PC-9 (cell line): Measurements from ENCODE around the gene TUFT1. TPM values are rescaled to one million over a fixed set of nuclear protein-coding genes. Genes with fewer than 3 reads are reported as not detected.

Experiments used
- BruUV-seq: library from RNA; stranded (reverse); fragments of 400-500 nt; replicated peaks from 2 replicates; lab custom pipeline; 2021; lab: Mats Ljungman, UMichigan
- CTCF ChIA-PET: fragments of 300-600 bp; sonication (Branson Sonifier 250); formaldehyde crosslinking; loops from one replicate; lab custom pipeline; 2022; ENCODE audit warnings: antibody characterized with exemption; lab: Charles Lee
- POLR2A ChIA-PET: fragments of 300-600 bp; sonication (Branson Sonifier 250); formaldehyde crosslinking; loops from one replicate; lab custom pipeline; 2022; ENCODE audit warnings: antibody characterized with exemption; ENCODE audit not compliant: unreplicated experiment; lab: Charles Lee
- DNase-seq, 2 experiments: peaks; one replicate each; pipeline versions ENCODE4 v3.0.0 to v3.0.0-alpha.2; 2015 to 2022; ENCODE audit warnings: mixed read lengths in 1 of 2
- H2AFZ ChIP-seq: fragments of 200-600 bp; sonication (generic); 2 replicates; pipeline ENCODE4 v1.8.1; 2017; ENCODE audit warnings: antibody characterized with exemption
- H3F3A ChIP-seq: fragments of 200-600 bp; sonication (generic); 2 replicates; pipeline ENCODE4 v1.8.1; 2017; ENCODE audit warnings: antibody characterized with exemption, mild to moderate bottlenecking, low read depth; ENCODE audit not compliant: insufficient read depth
- H3K27ac ChIP-seq: fragments of 200-600 bp; sonication (generic); 2 replicates; pipeline ENCODE4 v1.6.1; 2016; ENCODE audit warnings: mixed run types
- H3K27me3 ChIP-seq: fragments of 200-600 bp; sonication (generic); 2 replicates; pipeline ENCODE4 v1.6.1; 2016; ENCODE audit warnings: low read depth, mixed run types; ENCODE audit not compliant: insufficient read depth
- H3K36me3 ChIP-seq: fragments of 200-600 bp; sonication (generic); 2 replicates; pipeline ENCODE4 v1.6.1; 2016; ENCODE audit warnings: low read depth, mixed run types
- H3K4me1 ChIP-seq: fragments of 200-600 bp; sonication (generic); replicated peaks from 2 replicates; pipeline ENCODE4 v1.6.1; 2016; ENCODE audit warnings: mixed run types; ENCODE audit not compliant: insufficient read depth
- H3K4me2 ChIP-seq: fragments of 200-600 bp; sonication (generic); 2 replicates; pipeline ENCODE4 v1.6.1; 2017; ENCODE audit warnings: mixed run types
- H3K4me3 ChIP-seq: fragments of 200-600 bp; sonication (generic); 2 replicates; pipeline ENCODE4 v1.6.1; 2016; ENCODE audit warnings: mixed run types
- H3K79me2 ChIP-seq: fragments of 200-600 bp; sonication (generic); 2 replicates; pipeline ENCODE4 v1.6.1; 2017; ENCODE audit warnings: low read depth, mixed run types
- H3K9me2 ChIP-seq: fragments of 200-600 bp; sonication (generic); 2 replicates; pipeline ENCODE4 v1.8.1; 2017; ENCODE audit warnings: mild to moderate bottlenecking; ENCODE audit not compliant: insufficient read depth
- H3K9me3 ChIP-seq: fragments of 200-600 bp; sonication (generic); 2 replicates; pipeline ENCODE4 v1.8.1; 2016; ENCODE audit warnings: low read depth; ENCODE audit not compliant: insufficient read depth
- H4K20me1 ChIP-seq: fragments of 200-600 bp; sonication (generic); 2 replicates; pipeline ENCODE4 v1.8.1; 2017; ENCODE audit not compliant: insufficient read depth
- EZH2 ChIP-seq: fragments of 200-600 bp; sonication (generic); IDR thresholded peaks from 2 replicates; pipeline ENCODE4 v1.8.0; 2017; ENCODE audit warnings: antibody characterized with exemption, low read depth
- intact Hi-C: fragments of 100-400 bp; cut with micrococcal nuclease; formaldehyde crosslinking; loops from one replicate; pipeline ENCODE4 v1.10.0; 2022; ENCODE audit not compliant: unreplicated experiment
- total RNA-seq: library from RNA; stranded (reverse); gene quantifications from 2 replicates; pipeline ENCODE4 v1.2.3, GENCODE V29; 2021
- TF ChIP-seq, protein P1 (sequence below): fragments of 200-600 bp; sonication (generic); conservative IDR thresholded peaks from 2 replicates; pipeline ENCODE4 v1.6.1; 2017; ENCODE audit warnings: mixed run types, antibody characterized with exemption, mild to moderate bottlenecking, moderate library complexity

Gene TUFT1
- total RNA-seq, 1 experiment from 2014 or later, result 35.3 TPM

- Histone ChIP-seq H3K4me3 (no peak overlapping the region), H3K9me2 (no peaks in the 10 kb centered on the region), H3K9me3 (no peaks in the 10 kb centered on the region), H3K79me2 (no peaks in the 10 kb centered on the region), H3K4me1 (peaks cover 25% of the 10 kb centered on the region), H4K20me1 (no peaks in the 10 kb centered on the region), H3K4me2 (no peak overlapping the region), H3K27ac (no peak overlapping the region), H3K27me3 (no peaks in the 10 kb centered on the region), H3F3A (peaks cover 27% of the 10 kb centered on the region), H3K36me3 (no peaks in the 10 kb centered on the region), H2AFZ (no peak overlapping the region)
- BruUV-seq, result no TSS peak
- CTCF ChIA-PET, result no interaction called here
- TF ChIP-seq, protein P1, sequence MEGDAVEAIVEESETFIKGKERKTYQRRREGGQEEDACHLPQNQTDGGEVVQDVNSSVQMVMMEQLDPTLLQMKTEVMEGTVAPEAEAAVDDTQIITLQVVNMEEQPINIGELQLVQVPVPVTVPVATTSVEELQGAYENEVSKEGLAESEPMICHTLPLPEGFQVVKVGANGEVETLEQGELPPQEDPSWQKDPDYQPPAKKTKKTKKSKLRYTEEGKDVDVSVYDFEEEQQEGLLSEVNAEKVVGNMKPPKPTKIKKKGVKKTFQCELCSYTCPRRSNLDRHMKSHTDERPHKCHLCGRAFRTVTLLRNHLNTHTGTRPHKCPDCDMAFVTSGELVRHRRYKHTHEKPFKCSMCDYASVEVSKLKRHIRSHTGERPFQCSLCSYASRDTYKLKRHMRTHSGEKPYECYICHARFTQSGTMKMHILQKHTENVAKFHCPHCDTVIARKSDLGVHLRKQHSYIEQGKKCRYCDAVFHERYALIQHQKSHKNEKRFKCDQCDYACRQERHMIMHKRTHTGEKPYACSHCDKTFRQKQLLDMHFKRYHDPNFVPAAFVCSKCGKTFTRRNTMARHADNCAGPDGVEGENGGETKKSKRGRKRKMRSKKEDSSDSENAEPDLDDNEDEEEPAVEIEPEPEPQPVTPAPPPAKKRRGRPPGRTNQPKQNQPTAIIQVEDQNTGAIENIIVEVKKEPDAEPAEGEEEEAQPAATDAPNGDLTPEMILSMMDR, result no peak
- TF ChIP-seq EZH2, result no peak
- intact Hi-C loops, result no loop called here
- DNase-seq, result no peak
- POLR2A ChIA-PET, result no interaction called here
Observed at GRCh38 chr1:151492120-151492519, 48.0 kb upstream of the TUFT1 start.

GRCh38 chr1:151493042-151493441 is 47.1 kb upstream of the TUFT1 start:
- ChIA-PET POLR2A (interaction anchor here (0.7 kb wide), 1 partner anchor 44 kb away, joined by 11 read pairs; no protein-coding TSS in a partner anchor), CTCF (interaction anchor here (0.6 kb wide), 1 partner anchor 58 kb away, joined by 4 read pairs; no protein-coding TSS in a partner anchor)
- Histone ChIP-seq H3K27ac (no peak overlapping the region), H3K9me3 (no peaks in the 10 kb centered on the region), H3K36me3 (no peaks in the 10 kb centered on the region), H3K4me2 (no peak overlapping the region), H3K79me2 (no peaks in the 10 kb centered on the region), H3K9me2 (no peaks in the 10 kb centered on the region), H3K4me3 (no peak overlapping the region), H3K4me1 (peaks cover 25% of the 10 kb centered on the region), H3F3A (peaks cover 27% of the 10 kb centered on the region), H3K27me3 (no peaks in the 10 kb centered on the region), H2AFZ (no peak overlapping the region), H4K20me1 (no peaks in the 10 kb centered on the region)
- no peak for TF ChIP-seq EZH2
- TF ChIP-seq, protein P1, result no peak
- intact Hi-C loops, result no loop called here
- BruUV-seq, result no TSS peak
- no peak for DNase-seq

DNA sequence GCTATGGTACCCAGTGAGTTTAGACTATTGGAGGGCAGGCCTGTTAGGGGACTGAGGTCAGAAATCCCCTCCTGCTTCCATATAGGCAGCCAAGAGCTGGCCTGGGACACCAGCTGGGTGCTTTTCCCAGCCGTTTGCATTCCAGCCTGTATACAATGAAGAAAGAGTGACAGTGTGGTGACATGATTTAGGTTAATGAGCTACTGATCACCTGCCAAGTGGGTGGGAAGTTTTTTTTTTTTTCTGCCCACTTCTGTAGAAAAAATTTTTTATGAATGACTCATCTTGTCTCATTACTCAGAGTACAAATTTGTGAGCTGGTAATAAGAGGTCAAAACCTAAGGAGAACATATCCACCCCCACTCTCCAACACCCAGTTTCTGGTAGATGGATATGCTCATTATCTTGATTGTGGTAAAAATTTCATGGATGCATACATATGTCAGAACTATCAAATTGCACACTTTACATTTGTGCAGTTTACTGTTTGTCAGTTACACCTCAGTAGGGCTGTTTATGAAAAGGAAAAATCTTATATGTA is 45.3 kb upstream of the TUFT1 start:
- Histone ChIP-seq H3K4me2 (peak overlapping the region; percentile 50), H3K27me3 (no peaks in the 10 kb centered on the region), H2AFZ (no peak overlapping the region), H3K79me2 (no peaks in the 10 kb centered on the region), H3K9me3 (no peaks in the 10 kb centered on the region), H3K4me1 (peaks cover 25% of the 10 kb centered on the region), H4K20me1 (no peaks in the 10 kb centered on the region), H3K9me2 (no peaks in the 10 kb centered on the region), H3K4me3 (no peak overlapping the region), H3F3A (peaks cover 27% of the 10 kb centered on the region), H3K27ac (peak overlapping the region; percentile 73), H3K36me3 (no peaks in the 10 kb centered on the region)
- TF ChIP-seq EZH2, result no peak
- TF ChIP-seq, protein P1, result no peak
- no TSS peak for BruUV-seq
- DNase-seq, result peak; percentile 64 to 92
- POLR2A ChIA-PET, result interaction anchor here (0.5 to 1.6 kb wide), 11 partner anchors 35 to 865 kb away, joined by 3 to 37 read pairs (median 8); partner anchors contain the start of genes C2CD4D, POGZ and TUFT1
- intact Hi-C loops, result loop anchor here (1.0 kb wide), 1 partner anchor 18 kb away; no protein-coding TSS in a partner anchor
- CTCF ChIA-PET, result interaction anchor here (0.6 to 1.0 kb wide), 6 partner anchors 21 to 345 kb away, joined by 4 to 21 read pairs (median 6); partner anchors contain the start of gene C2CD4D
